Measurements from ENCODE around the gene ADH5.

Gene ADH5

GRCh38 chr4:99059550-99059949, 29.0 kb downstream of the ADH5 start:
- H3K4me2 ChIP-seq (ENCODE audit: low read depth, low read length): no peak overlapping the region

GRCh38 chr4:99058228-99058627, 30.4 kb downstream of the ADH5 start:
- no peak overlapping the region for H3K4me3 ChIP-seq (ENCODE audit: low read length)
- no peaks in the 10 kb centered on the region; the same call in 1 of the 2 replicates for H3K36me3 ChIP-seq (replicated peaks; ENCODE audit: insufficient read depth, low read length)
- no peaks in the 10 kb centered on the region for H3K9me2 ChIP-seq (replicated peaks; ENCODE audit: insufficient read depth, low read length)
- no peaks in the 10 kb centered on the region for H3K79me2 ChIP-seq (ENCODE audit: low read length)
- H3K9ac ChIP-seq (ENCODE audit: low read length): no peak overlapping the region
- H2AFZ ChIP-seq (ENCODE audit: low read length): no peak overlapping the region
- DNase-seq: no peak
- TF ChIP-seq EZH2phosphoT487 (IDR thresholded peaks at IDR 0.05; ENCODE audit: low read length) (no peak), CTCF (IDR thresholded peaks at IDR 0.05; ENCODE audit: low read length) (no peak), EZH2 (optimal IDR thresholded peaks at IDR 0.05; ENCODE audit: low read depth, low read length) (no peak)
- no peaks in the 10 kb centered on the region for H3F3A ChIP-seq (ENCODE audit: insufficient read depth, low read length)
- no peak overlapping the region for H3K4me2 ChIP-seq (ENCODE audit: low read depth, low read length)
- no peaks in the 10 kb centered on the region for H3K4me1 ChIP-seq (ENCODE audit: low read length)
- no peaks in the 10 kb centered on the region for H3K27me3 ChIP-seq (replicated peaks; ENCODE audit: insufficient read depth, low read length)
- no peaks in the 10 kb centered on the region for H4K20me1 ChIP-seq (ENCODE audit: insufficient read depth, low read length)
- H3K27ac ChIP-seq (ENCODE audit: low read length): no peak overlapping the region
- H3K9me3 ChIP-seq (replicated peaks; ENCODE audit: insufficient read depth, low read length): no peaks in the 10 kb centered on the region

More at GRCh38 chr4:99059550-99059949, 29.0 kb downstream of the ADH5 start:
- Histone ChIP-seq H3F3A (ENCODE audit: insufficient read depth, low read length) (no peaks in the 10 kb centered on the region), H3K9ac (ENCODE audit: low read length) (no peak overlapping the region), H3K36me3 (replicated peaks; ENCODE audit: insufficient read depth, low read length) (no peaks in the 10 kb centered on the region; the same call in 1 of the 2 replicates), H3K9me2 (replicated peaks; ENCODE audit: insufficient read depth, low read length) (no peaks in the 10 kb centered on the region), H3K4me3 (ENCODE audit: low read length) (no peak overlapping the region), H2AFZ (ENCODE audit: low read length) (no peak overlapping the region), H3K9me3 (replicated peaks; ENCODE audit: insufficient read depth, low read length) (no peaks in the 10 kb centered on the region), H3K4me1 (ENCODE audit: low read length) (no peaks in the 10 kb centered on the region), H3K27ac (ENCODE audit: low read length) (no peak overlapping the region), H4K20me1 (ENCODE audit: insufficient read depth, low read length) (no peaks in the 10 kb centered on the region), H3K79me2 (ENCODE audit: low read length) (no peaks in the 10 kb centered on the region), H3K27me3 (replicated peaks; ENCODE audit: insufficient read depth, low read length) (no peaks in the 10 kb centered on the region)
- TF ChIP-seq EZH2 (optimal IDR thresholded peaks at IDR 0.05; ENCODE audit: low read depth, low read length) (no peak), CTCF (IDR thresholded peaks at IDR 0.05; ENCODE audit: low read length) (no peak), EZH2phosphoT487 (IDR thresholded peaks at IDR 0.05; ENCODE audit: low read length) (no peak)
- no peak for DNase-seq

- no peak for DNase-seq
- no peak overlapping the region for H3K4me2 ChIP-seq (ENCODE audit: low read depth, low read length)
- no peaks in the 10 kb centered on the region for H4K20me1 ChIP-seq (ENCODE audit: insufficient read depth, low read length)
- no peaks in the 10 kb centered on the region for H3K9me2 ChIP-seq (replicated peaks; ENCODE audit: insufficient read depth, low read length)
- H3K27ac ChIP-seq (ENCODE audit: low read length): no peak overlapping the region
- H3K36me3 ChIP-seq (replicated peaks; ENCODE audit: insufficient read depth, low read length): no peaks in the 10 kb centered on the region; the same call in 1 of the 2 replicates
- no peaks in the 10 kb centered on the region for H3K79me2 ChIP-seq (ENCODE audit: low read length)
- H3K9me3 ChIP-seq (replicated peaks; ENCODE audit: insufficient read depth, low read length): no peaks in the 10 kb centered on the region
- no peaks in the 10 kb centered on the region for H3F3A ChIP-seq (ENCODE audit: insufficient read depth, low read length)
- peaks cover 4% of the 10 kb centered on the region; the same call in 1 of the 2 replicates for H3K4me1 ChIP-seq (ENCODE audit: low read length)
- H3K27me3 ChIP-seq (replicated peaks; ENCODE audit: insufficient read depth, low read length): no peaks in the 10 kb centered on the region
- no peak overlapping the region for H3K4me3 ChIP-seq (ENCODE audit: low read length)
- H3K9ac ChIP-seq (ENCODE audit: low read length): no peak overlapping the region
- no peak overlapping the region for H2AFZ ChIP-seq (ENCODE audit: low read length)
- TF ChIP-seq CTCF (IDR thresholded peaks at IDR 0.05; ENCODE audit: low read length) (no peak), EZH2 (optimal IDR thresholded peaks at IDR 0.05; ENCODE audit: low read depth, low read length) (no peak), EZH2phosphoT487 (IDR thresholded peaks at IDR 0.05; ENCODE audit: low read length) (no peak)
Measured at GRCh38 chr4:99054428-99054994, 34.1 kb downstream of the ADH5 start.
